Hepatocyte (in vitro differentiated cells): ENCODE results near the gene IQCM.

Source experiments
- EZH2 ChIP-seq: fragments of 200-600 bp; sonication (generic); IDR thresholded peaks from 2 replicates; pipeline ENCODE4 v1.6.1; 2016; ENCODE audit warnings: antibody characterized with exemption, mild to moderate bottlenecking, borderline replicate concordance
- EZH2phosphoT487 ChIP-seq: fragments of 200-600 bp; sonication (generic); IDR thresholded peaks from one replicate; pipeline ENCODE4 v1.6.1; 2018; ENCODE audit warnings: antibody characterized with exemption, mild to moderate bottlenecking, low read depth, moderate library complexity; ENCODE audit not compliant: unreplicated experiment, severe bottlenecking
- TF ChIP-seq, protein P1 (sequence below): fragments of 200-600 bp; sonication (generic); IDR thresholded peaks from 2 replicates; pipeline ENCODE4 v1.5.1; 2016; ENCODE audit warnings: antibody characterized with exemption, mild to moderate bottlenecking; ENCODE audit not compliant: poor library complexity

DNA sequence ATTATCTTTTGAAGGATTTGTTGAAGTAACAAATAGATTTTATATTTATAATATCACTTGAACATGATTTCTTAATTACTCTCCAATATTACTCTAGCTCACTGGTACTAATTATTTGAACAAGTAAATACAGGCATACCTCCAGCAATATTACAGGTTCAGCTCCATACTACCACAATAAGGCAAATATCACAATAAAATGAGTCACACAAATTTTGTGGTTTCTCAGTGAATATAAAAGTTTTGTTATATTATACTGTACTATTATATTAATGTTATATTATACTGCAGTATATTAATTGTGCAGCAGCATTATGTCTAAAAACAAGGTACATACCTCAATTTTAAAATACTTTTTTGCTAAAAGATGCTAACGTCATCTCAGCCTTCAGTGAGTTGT, 22.4 kb upstream of the IQCM start:
- TF ChIP-seq, protein P1, sequence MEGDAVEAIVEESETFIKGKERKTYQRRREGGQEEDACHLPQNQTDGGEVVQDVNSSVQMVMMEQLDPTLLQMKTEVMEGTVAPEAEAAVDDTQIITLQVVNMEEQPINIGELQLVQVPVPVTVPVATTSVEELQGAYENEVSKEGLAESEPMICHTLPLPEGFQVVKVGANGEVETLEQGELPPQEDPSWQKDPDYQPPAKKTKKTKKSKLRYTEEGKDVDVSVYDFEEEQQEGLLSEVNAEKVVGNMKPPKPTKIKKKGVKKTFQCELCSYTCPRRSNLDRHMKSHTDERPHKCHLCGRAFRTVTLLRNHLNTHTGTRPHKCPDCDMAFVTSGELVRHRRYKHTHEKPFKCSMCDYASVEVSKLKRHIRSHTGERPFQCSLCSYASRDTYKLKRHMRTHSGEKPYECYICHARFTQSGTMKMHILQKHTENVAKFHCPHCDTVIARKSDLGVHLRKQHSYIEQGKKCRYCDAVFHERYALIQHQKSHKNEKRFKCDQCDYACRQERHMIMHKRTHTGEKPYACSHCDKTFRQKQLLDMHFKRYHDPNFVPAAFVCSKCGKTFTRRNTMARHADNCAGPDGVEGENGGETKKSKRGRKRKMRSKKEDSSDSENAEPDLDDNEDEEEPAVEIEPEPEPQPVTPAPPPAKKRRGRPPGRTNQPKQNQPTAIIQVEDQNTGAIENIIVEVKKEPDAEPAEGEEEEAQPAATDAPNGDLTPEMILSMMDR = no peak
- TF ChIP-seq EZH2phosphoT487 = no peak
- no peak for TF ChIP-seq EZH2
